Umbilical cord (tissue), 2 donors: ENCODE results near the gene HES5. TPM values are rescaled to one million over a fixed set of nuclear protein-coding genes. Genes with fewer than 3 reads are reported as not detected.

Source experiments
- DNase-seq: peaks from one replicate; pipeline ENCODE4 v3.0.0-alpha.2; 2015; ENCODE audit warnings: low spot score
- total RNA-seq: library from RNA; depleted of rRNA; stranded (reverse); fragments of >200 nt; gene quantifications from one replicate; pipeline ENCODE4 v1.2.3, GENCODE V29; 2014; ENCODE audit warnings: low replicate concordance; ENCODE audit not compliant: insufficient read depth

HES5 gene
- total RNA-seq, 1 donor from 2014 or later = not detected

DNA sequence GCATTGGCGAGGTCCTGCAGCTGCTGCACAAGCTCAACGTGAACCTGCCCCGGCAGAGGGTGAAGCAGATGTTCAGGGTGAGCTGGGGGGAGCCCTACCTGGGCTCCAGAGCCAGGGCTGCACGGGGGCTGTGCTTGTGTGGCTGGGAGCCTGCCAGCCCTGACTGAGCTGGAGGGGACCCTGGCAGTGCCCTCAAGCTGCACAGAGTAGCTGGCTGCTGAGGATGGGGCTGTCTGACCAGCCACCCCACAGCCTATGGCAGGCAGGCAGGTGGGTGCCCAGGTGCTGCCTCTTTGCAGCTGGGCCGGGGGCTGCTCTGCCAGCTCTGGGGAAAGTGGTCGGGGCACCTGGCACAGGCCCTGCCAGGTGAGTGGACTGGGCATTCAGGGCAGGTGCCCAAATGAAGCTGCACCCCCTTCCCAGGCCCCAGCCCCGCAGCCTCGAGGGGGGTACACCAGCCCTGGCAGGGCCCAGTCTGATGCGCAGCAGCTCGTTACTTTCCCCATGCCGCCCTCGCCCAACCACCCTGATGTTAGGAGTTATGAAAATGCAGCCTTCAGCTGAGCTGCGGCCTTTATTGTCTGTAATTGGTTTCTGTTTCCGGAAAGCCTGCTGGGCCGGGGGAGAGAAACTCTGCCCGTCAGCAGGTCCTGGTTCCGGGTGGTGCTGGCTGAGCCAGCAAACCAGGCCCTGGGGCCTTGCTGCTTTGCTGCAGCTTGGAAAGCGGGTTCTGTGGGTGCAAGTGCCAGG is 49.7 kb downstream of the HES5 start:
- DNase-seq = no peak

DNA sequence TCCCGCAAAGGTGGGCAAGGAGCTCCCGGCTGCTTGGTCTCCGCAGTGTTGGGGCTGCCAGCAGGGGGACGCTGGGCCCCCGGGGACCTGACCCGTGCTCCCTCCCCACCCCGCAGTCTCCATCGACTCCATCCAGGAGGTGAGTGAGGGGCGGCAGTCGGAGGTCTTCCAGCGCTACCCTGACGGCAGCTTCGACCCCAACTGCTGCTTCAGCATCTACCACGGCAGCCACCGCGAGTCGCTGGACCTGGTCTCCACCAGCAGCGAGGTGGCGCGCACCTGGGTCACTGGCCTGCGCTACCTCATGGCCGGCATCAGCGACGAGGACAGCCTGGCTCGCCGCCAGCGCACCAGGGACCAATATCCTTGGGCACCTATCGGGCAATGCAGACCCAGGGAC is 50.4 kb downstream of the HES5 start:
- DNase-seq = no peak

DNA sequence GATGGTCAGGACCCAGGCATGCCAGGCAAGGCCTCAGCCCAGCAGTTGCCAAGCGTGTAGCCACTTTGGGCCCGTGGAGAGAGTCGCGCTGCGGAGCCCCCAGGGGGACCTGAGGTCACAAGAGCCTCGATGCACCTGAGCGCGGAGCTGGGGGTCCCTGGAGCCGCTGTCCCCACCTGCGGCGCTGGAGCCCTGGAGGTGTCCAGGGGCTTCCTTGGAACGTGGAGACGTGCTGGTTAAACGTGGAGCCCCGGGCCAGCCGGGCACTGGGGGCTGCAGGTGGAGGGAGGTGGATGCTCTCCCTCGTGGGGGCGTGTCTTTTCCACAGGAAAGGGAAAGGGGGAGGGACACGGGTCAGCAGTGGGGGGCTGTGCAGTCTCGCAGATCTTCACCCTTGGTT is 50.9 kb downstream of the HES5 start:
- DNase-seq = no peak

Other genes starting within 250 kb of the HES5 start
- 8.4 TPM for gene MORN1, start 138.7 kb downstream of the HES5 start, total RNA-seq
- 71.3 TPM for gene RER1, start 138.4 kb downstream of the HES5 start, total RNA-seq
- 22.6 TPM for gene PEX10, start 117.7 kb downstream of the HES5 start, total RNA-seq
- gene PLCH2, start 54.0 kb downstream of the HES5 start, total RNA-seq = 11.1 TPM
- gene PANK4, start 3.7 kb downstream of the HES5 start, total RNA-seq = 14.7 TPM
- gene TNFRSF14, start 26.1 kb upstream of the HES5 start, total RNA-seq = 20.2 TPM
- 1.4 TPM for gene PRXL2B, start 56.5 kb upstream of the HES5 start, total RNA-seq
- not detected for gene MMEL1, start 102.8 kb upstream of the HES5 start, total RNA-seq